ENCODE measurements around the gene ABR.
"Not testable (repeated sequence)": the region's sequence is repeated elsewhere in the genome, so short reads cannot be mapped to it uniquely, and the experiment has no call there.

Gene ABR

GRCh38 chr17:1095090-1095852, 84.5 kb downstream of the ABR start:
- no peak for DNase-seq (ENCODE audit: low spot score)

- no peak for DNase-seq (ENCODE audit: low spot score)
Measured at GRCh38 chr17:1094591-1094990, 85.2 kb downstream of the ABR start.

GRCh38 chr17:1091900-1092299, 87.9 kb downstream of the ABR start:
- DNase-seq (ENCODE audit: low spot score) = no peak

GRCh38 chr17:1091190-1091534, 88.6 kb downstream of the ABR start:
- DNase-seq (ENCODE audit: low spot score) = no peak

- no peak for DNase-seq (ENCODE audit: low spot score)
Measured at GRCh38 chr17:1090465-1091189, 89.2 kb downstream of the ABR start.

GRCh38 chr17:1089915-1090314, 89.9 kb downstream of the ABR start:
- no peak for DNase-seq (ENCODE audit: low spot score)

- no peak for DNase-seq (ENCODE audit: low spot score)
Measured at GRCh38 chr17:1087381-1088241, 92.2 kb downstream of the ABR start.

GRCh38 chr17:1083451-1084187, 96.2 kb downstream of the ABR start:
- DNase-seq (ENCODE audit: low spot score) = no peak

GRCh38 chr17:1082579-1082978, 97.2 kb downstream of the ABR start:
- no peak for DNase-seq (ENCODE audit: low spot score)

- DNase-seq (ENCODE audit: low spot score) = no peak
Measured at GRCh38 chr17:1078831-1079561, 100.8 kb downstream of the ABR start.

- no peak for DNase-seq (ENCODE audit: low spot score)
Measured at GRCh38 chr17:1077986-1078711, 101.6 kb downstream of the ABR start.

GRCh38 chr17:1077581-1077985, 102.2 kb downstream of the ABR start:
- DNase-seq (ENCODE audit: low spot score) = no peak

GRCh38 chr17:1076982-1077302, 102.8 kb downstream of the ABR start:
- DNase-seq (ENCODE audit: low spot score) = no peak

GRCh38 chr17:1076299-1076981, 103.3 kb downstream of the ABR start:
- no peak for DNase-seq (ENCODE audit: low spot score)

- no peak for DNase-seq (ENCODE audit: low spot score)
Measured at GRCh38 chr17:1074886-1075605, 104.7 kb downstream of the ABR start.

GRCh38 chr17:1073963-1074625, 105.7 kb downstream of the ABR start:
- DNase-seq (ENCODE audit: low spot score) = not testable (repeated sequence)

- DNase-seq (ENCODE audit: low spot score) = no peak
Measured at GRCh38 chr17:1073241-1073962, 106.4 kb downstream of the ABR start.

- DNase-seq (ENCODE audit: low spot score) = no peak
Measured at GRCh38 chr17:1072551-1072961, 107.2 kb downstream of the ABR start.

Data from CD4-positive, alpha-beta T cell treated with Interleukin-2 at 100 ng/mL for 4 hours (primary cell).